Measurements from ENCODE around the gene CALM3. TPM values are rescaled to one million over a fixed set of nuclear protein-coding genes. Genes with fewer than 3 reads are reported as not detected.

Gene CALM3
- total RNA-seq, 1 experiment from 2014 or later: 484 TPM

GRCh38 chr19:46608581-46609345 is 7.6 kb downstream of the CALM3 start:
- DNase-seq: no peak
- no peak for TF ChIP-seq CTCF (IDR thresholded peaks at IDR 0.05; ENCODE audit: insufficient read depth in 1 of 2, low read depth in 1 of 2, low read length in 1 of 2, severe bottlenecking in 1 of 2, unreplicated experiment in 1 of 2)
- Histone ChIP-seq H3K36me3 (ENCODE audit: control insufficient read depth, insufficient read depth, low read length) (peaks cover 14% of the 10 kb centered on the region), H3K9me3 (no peaks in the 10 kb centered on the region), H3K4me3 (ENCODE audit: low read depth, low read length) (no peak overlapping the region), H3K4me1 (peaks cover 6% of the 10 kb centered on the region), H3K27me3 (replicated peaks; ENCODE audit: control insufficient read depth, insufficient read depth, low read length) (no peaks in the 10 kb centered on the region)
- Mint-ChIP-seq H3K27ac (ENCODE audit: unreplicated experiment) (no peak overlapping the region), H3K9me3 (ENCODE audit: unreplicated experiment) (no peaks in the 10 kb centered on the region), H3K4me3 (ENCODE audit: unreplicated experiment) (no peak overlapping the region), H3K36me3 (ENCODE audit: insufficient read depth, unreplicated experiment) (peaks cover 56% of the 10 kb centered on the region), H3K4me1 (ENCODE audit: low read depth, unreplicated experiment) (no peaks in the 10 kb centered on the region), H3K27me3 (ENCODE audit: insufficient read depth, unreplicated experiment) (no peaks in the 10 kb centered on the region)
- no TSS peak for BruUV-seq (replicated peaks)
- ChIA-PET CTCF (no interaction called here), POLR2A (no interaction called here)
- intact Hi-C loops (cut with micrococcal nuclease; ENCODE audit: unreplicated experiment): no loop called here

GRCh38 chr19:46609511-46610412 is 8.6 kb downstream of the CALM3 start:
- DNase-seq: no peak
- Mint-ChIP-seq H3K27ac (ENCODE audit: unreplicated experiment) (no peak overlapping the region), H3K4me3 (ENCODE audit: unreplicated experiment) (no peak overlapping the region), H3K4me1 (ENCODE audit: low read depth, unreplicated experiment) (peaks cover 6% of the 10 kb centered on the region), H3K27me3 (ENCODE audit: insufficient read depth, unreplicated experiment) (no peaks in the 10 kb centered on the region), H3K36me3 (ENCODE audit: insufficient read depth, unreplicated experiment) (peaks cover 55% of the 10 kb centered on the region), H3K9me3 (ENCODE audit: unreplicated experiment) (no peaks in the 10 kb centered on the region)
- CTCF ChIA-PET: interaction anchor here (0.8 kb wide), 1 partner anchor 52 kb away, joined by 3 read pairs; no protein-coding TSS in a partner anchor
- H3K4me3 ChIP-seq (ENCODE audit: low read depth, low read length): no peak overlapping the region
- TSS peak; percentile 79 for BruUV-seq (replicated peaks)
- POLR2A ChIA-PET: interaction anchor here (1.5 kb wide), 1 partner anchor 9 kb away, joined by 6 read pairs; the partner anchor contains the start of gene CALM3
- H3K4me1 ChIP-seq: no peaks in the 10 kb centered on the region
- no peaks in the 10 kb centered on the region for H3K9me3 ChIP-seq
- peaks cover 14% of the 10 kb centered on the region for H3K36me3 ChIP-seq (ENCODE audit: control insufficient read depth, insufficient read depth, low read length)
- intact Hi-C loops (cut with micrococcal nuclease; ENCODE audit: unreplicated experiment): no loop called here
- H3K27me3 ChIP-seq (replicated peaks; ENCODE audit: control insufficient read depth, insufficient read depth, low read length): no peaks in the 10 kb centered on the region
- TF ChIP-seq CTCF (IDR thresholded peaks at IDR 0.05; ENCODE audit: insufficient read depth in 1 of 2, low read depth in 1 of 2, low read length in 1 of 2, severe bottlenecking in 1 of 2, unreplicated experiment in 1 of 2): no peak

DNA sequence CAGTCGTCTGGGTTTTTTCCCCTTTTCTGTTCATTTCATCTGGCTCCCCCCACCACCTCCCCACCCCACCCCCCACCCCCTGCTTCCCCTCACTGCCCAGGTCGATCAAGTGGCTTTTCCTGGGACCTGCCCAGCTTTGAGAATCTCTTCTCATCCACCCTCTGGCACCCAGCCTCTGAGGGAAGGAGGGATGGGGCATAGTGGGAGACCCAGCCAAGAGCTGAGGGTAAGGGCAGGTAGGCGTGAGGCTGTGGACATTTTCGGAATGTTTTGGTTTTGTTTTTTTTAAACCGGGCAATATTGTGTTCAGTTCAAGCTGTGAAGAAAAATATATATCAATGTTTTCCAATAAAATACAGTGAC is 9.3 kb downstream of the CALM3 start:
- DNase-seq: no peak
- Histone ChIP-seq H3K4me1 (no peaks in the 10 kb centered on the region), H3K9me3 (no peaks in the 10 kb centered on the region), H3K27me3 (replicated peaks; ENCODE audit: control insufficient read depth, insufficient read depth, low read length) (no peaks in the 10 kb centered on the region), H3K4me3 (ENCODE audit: low read depth, low read length) (no peak overlapping the region), H3K36me3 (ENCODE audit: control insufficient read depth, insufficient read depth, low read length) (peaks cover 12% of the 10 kb centered on the region)
- Mint-ChIP-seq H3K9me3 (ENCODE audit: unreplicated experiment) (no peaks in the 10 kb centered on the region), H3K27ac (ENCODE audit: unreplicated experiment) (no peak overlapping the region), H3K4me1 (ENCODE audit: low read depth, unreplicated experiment) (peaks cover 6% of the 10 kb centered on the region), H3K36me3 (ENCODE audit: insufficient read depth, unreplicated experiment) (peaks cover 55% of the 10 kb centered on the region), H3K27me3 (ENCODE audit: insufficient read depth, unreplicated experiment) (no peaks in the 10 kb centered on the region), H3K4me3 (ENCODE audit: unreplicated experiment) (no peak overlapping the region)
- ChIA-PET POLR2A (interaction anchor here (1.5 kb wide), 1 partner anchor 10 kb away, joined by 6 read pairs; the partner anchor contains the start of gene CALM3), CTCF (interaction anchor here (0.8 to 2.7 kb wide), 3 partner anchors 10 to 52 kb away, joined by 3 to 19 read pairs (median 6); partner anchors contain the start of genes CALM3 and DACT3)
- TF ChIP-seq CTCF (IDR thresholded peaks at IDR 0.05; ENCODE audit: insufficient read depth in 1 of 2, low read depth in 1 of 2, low read length in 1 of 2, severe bottlenecking in 1 of 2, unreplicated experiment in 1 of 2): no peak
- BruUV-seq (replicated peaks): no TSS peak
- intact Hi-C loops (cut with micrococcal nuclease; ENCODE audit: unreplicated experiment): no loop called here

Measured in Caco-2 (cell line).